H9 (cell line): Measurements from ENCODE around the gene PSG6. TPM values are rescaled to one million over a fixed set of nuclear protein-coding genes. Genes with fewer than 3 reads are reported as not detected.
"Not testable (repeated sequence)": the region's sequence is repeated elsewhere in the genome, so short reads cannot be mapped to it uniquely, and the experiment has no call there.

Source experiments
- DNase-seq: peaks from one replicate; pipeline ENCODE4 v3.0.0-alpha.2; 2017
- H2AFZ ChIP-seq: one replicate; pipeline ENCODE4 v1.6.1; 2013; ENCODE audit warnings: mild to moderate bottlenecking, low read length, control low read depth, moderate library complexity
- H2AK5ac ChIP-seq: 2 replicates; pipeline ENCODE4 v1.6.1; 2013; ENCODE audit warnings: low read length, control low read depth, mixed read lengths; ENCODE audit not compliant: insufficient read length
- H2BK120ac ChIP-seq: one replicate; pipeline ENCODE4 v1.6.1; 2013; ENCODE audit warnings: low read depth, mild to moderate bottlenecking, low read length, control low read depth, inconsistent platforms; ENCODE audit not compliant: poor library complexity, severe bottlenecking
- H2BK12ac ChIP-seq: 2 replicates; pipeline ENCODE4 v1.6.1; 2013; ENCODE audit warnings: low read length, control low read depth, mixed read lengths, low read depth; ENCODE audit not compliant: insufficient read length
- H2BK15ac ChIP-seq: 2 replicates; pipeline ENCODE4 v1.6.1; 2013; ENCODE audit warnings: low read depth, low read length, control low read depth
- H2BK20ac ChIP-seq: one replicate; pipeline ENCODE4 v1.6.1; 2013; ENCODE audit warnings: low read depth, mild to moderate bottlenecking, low read length, control low read depth, inconsistent platforms; ENCODE audit not compliant: poor library complexity, severe bottlenecking
- H2BK5ac ChIP-seq: 2 replicates; pipeline ENCODE4 v1.6.1; 2013; ENCODE audit warnings: low read length, control low read depth, mixed read lengths; ENCODE audit not compliant: insufficient read length
- H3K14ac ChIP-seq: 2 replicates; pipeline ENCODE4 v1.6.1; 2013; ENCODE audit warnings: low read length, control low read depth; ENCODE audit not compliant: insufficient read depth
- H3K18ac ChIP-seq: 2 replicates; pipeline ENCODE4 v1.6.1; 2013; ENCODE audit warnings: low read depth, mild to moderate bottlenecking, mixed read lengths, low read length, control low read depth; ENCODE audit not compliant: insufficient read length
- H3K23ac ChIP-seq: 2 replicates; pipeline ENCODE4 v1.6.1; 2013; ENCODE audit warnings: low read length, control low read depth, mixed read lengths, low read depth; ENCODE audit not compliant: insufficient read length
- H3K23me2 ChIP-seq: 2 replicates; pipeline ENCODE4 v1.6.1; 2013; ENCODE audit warnings: low read depth, mild to moderate bottlenecking, mixed read lengths, low read length, control low read depth; ENCODE audit not compliant: insufficient read length, poor library complexity, severe bottlenecking
- H3K27ac ChIP-seq: 2 replicates; pipeline ENCODE4 v1.5.1; 2013; ENCODE audit warnings: low read length, control low read depth, mixed read lengths, low read depth; ENCODE audit not compliant: insufficient read length
- H3K27me3 ChIP-seq: 2 replicates; pipeline ENCODE4 v1.6.1; 2013; ENCODE audit warnings: low read length, control low read depth, inconsistent platforms; ENCODE audit not compliant: insufficient read depth
- H3K4ac ChIP-seq: 2 replicates; pipeline ENCODE4 v1.6.1; 2013; ENCODE audit warnings: low read depth, mild to moderate bottlenecking, control low read depth, inconsistent platforms, low read length, moderate library complexity
- H3K4me1 ChIP-seq: 2 replicates; pipeline ENCODE4 v1.6.1; 2013; ENCODE audit warnings: low read length, control low read depth, inconsistent platforms; ENCODE audit not compliant: insufficient read depth
- H3K4me2 ChIP-seq: 2 replicates; pipeline ENCODE4 v1.6.1; 2013; ENCODE audit warnings: low read length, control low read depth, mixed read lengths; ENCODE audit not compliant: insufficient read length, insufficient read depth
- H3K56ac ChIP-seq: 2 replicates; pipeline ENCODE4 v1.6.1; 2013; ENCODE audit warnings: low read depth, mild to moderate bottlenecking, mixed read lengths, low read length, control low read depth; ENCODE audit not compliant: insufficient read length
- H3K79me1 ChIP-seq: 2 replicates; pipeline ENCODE4 v1.6.1; 2013; ENCODE audit warnings: low read depth, mild to moderate bottlenecking, moderate library complexity, low read length, control low read depth, inconsistent platforms; ENCODE audit not compliant: insufficient read depth, poor library complexity, severe bottlenecking
- H3K79me2 ChIP-seq: 2 replicates; pipeline ENCODE4 v1.6.1; 2013; ENCODE audit warnings: low read length, control low read depth, inconsistent platforms; ENCODE audit not compliant: insufficient read depth
- H3K9ac ChIP-seq: 2 replicates; pipeline ENCODE4 v1.6.1; 2013; ENCODE audit warnings: low read length, control low read depth, mixed read lengths; ENCODE audit not compliant: insufficient read length; ENCODE audit errors: extremely low read depth
- H3K9me3 ChIP-seq: one replicate; pipeline ENCODE4 v1.6.1; 2013; ENCODE audit warnings: low read depth, low read length, inconsistent platforms; ENCODE audit not compliant: control insufficient read depth
- H3T11ph ChIP-seq: one replicate; pipeline ENCODE4 v1.6.1; 2013; ENCODE audit warnings: mild to moderate bottlenecking, low read length, control low read depth, inconsistent platforms
- H4K20me1 ChIP-seq: one replicate; pipeline ENCODE4 v1.6.1; 2013; ENCODE audit not compliant: control insufficient read depth, insufficient read length, insufficient read depth
- H4K5ac ChIP-seq: 2 replicates; pipeline ENCODE4 v1.6.1; 2013; ENCODE audit warnings: low read depth, mild to moderate bottlenecking, mixed read lengths, low read length, control low read depth; ENCODE audit not compliant: insufficient read length
- H4K8ac ChIP-seq: replicated peaks from 2 replicates; pipeline ENCODE4 v1.6.1; 2013; ENCODE audit warnings: low read length, control low read depth, mixed read lengths, low read depth; ENCODE audit not compliant: insufficient read length
- H4K91ac ChIP-seq: 2 replicates; pipeline ENCODE4 v1.6.1; 2013; ENCODE audit warnings: low read depth, mild to moderate bottlenecking, moderate library complexity, mixed read lengths, low read length, control low read depth; ENCODE audit not compliant: insufficient read length
- H3K27ac Mint-ChIP-seq, 3 experiments: 2 replicates in 2 of 3; 3 replicates in 1 of 3; pipeline ENCODE4 v1.8.0; 2020 to 2021; ENCODE audit warnings: mixed read lengths in 3 of 3, mild to moderate bottlenecking in 1 of 3, moderate library complexity in 1 of 3
- H3K27me3 Mint-ChIP-seq: 2 replicates; pipeline ENCODE4 v1.8.0; 2021; ENCODE audit warnings: low read depth, mild to moderate bottlenecking, moderate library complexity, mixed read lengths
- H3K36me3 Mint-ChIP-seq, 3 experiments: 2 replicates in 2 of 3; 3 replicates in 1 of 3; pipeline ENCODE4 v1.8.0; 2020 to 2021; ENCODE audit warnings: low read depth in 3 of 3, mixed read lengths in 3 of 3; ENCODE audit not compliant: insufficient read depth in 1 of 3
- H3K4me1 Mint-ChIP-seq, 2 experiments: 2 replicates each; pipeline ENCODE4 v1.8.0; 2020; ENCODE audit warnings: mixed read lengths in 2 of 2
- H3K4me3 Mint-ChIP-seq, 2 experiments: 2 replicates in 1 of 2; 3 replicates in 1 of 2; pipeline ENCODE4 v1.8.0; 2020 to 2021; ENCODE audit warnings: mild to moderate bottlenecking in 2 of 2, mixed read lengths in 2 of 2, moderate library complexity in 1 of 2
- H3K9me3 Mint-ChIP-seq, 2 experiments: 2 replicates in 1 of 2; 3 replicates in 1 of 2; pipeline ENCODE4 v1.8.0; 2020; ENCODE audit warnings: mild to moderate bottlenecking in 2 of 2, mixed read lengths in 2 of 2, moderate library complexity in 1 of 2
- WGBS: extraction: QIAGEN DNeasy Blood & Tissue Kit; methylation state at CpG from one replicate; pipeline ENCODE4 v1.1.7; 2013; ENCODE audit warnings: missing lambda C conversion rate, low lambda C conversion rate, mixed read lengths; ENCODE audit not compliant: insufficient read length; ENCODE audit errors: extremely low coverage; 5-methylcytosine and 5-hydroxymethylcytosine counted together
- total RNA-seq: library from RNA; stranded (reverse); gene quantifications from 2 replicates; pipeline ENCODE4 v1.2.1, GENCODE V29; 2021

Gene PSG6
- total RNA-seq, 1 experiment from 2014 or later, result not detected

GRCh38 chr19:42906162-42906561 lies 11.5 kb downstream of the PSG6 start:
- not testable (repeated sequence) for H3K56ac ChIP-seq, H2AK5ac ChIP-seq, H2BK20ac ChIP-seq, H3K9ac ChIP-seq, H3T11ph ChIP-seq, H3K27me3 ChIP-seq, H3K14ac ChIP-seq, H4K20me1 ChIP-seq, H3K18ac ChIP-seq, H2BK120ac ChIP-seq, H4K5ac ChIP-seq, H3K27ac ChIP-seq, H2BK5ac ChIP-seq, H3K4me1 Mint-ChIP-seq, H3K79me2 ChIP-seq, H3K4me1 ChIP-seq, H4K8ac ChIP-seq, H2AFZ ChIP-seq, H3K4ac ChIP-seq, H2BK12ac ChIP-seq, H3K27ac Mint-ChIP-seq, H3K79me1 ChIP-seq, H3K23me2 ChIP-seq, H3K4me2 ChIP-seq, H3K23ac ChIP-seq, H3K27me3 Mint-ChIP-seq, DNase-seq, H4K91ac ChIP-seq, H2BK15ac ChIP-seq, H3K4me3 Mint-ChIP-seq
- H3K9me3 ChIP-seq, result peaks cover 39% of the 10 kb centered on the region
- no CpG with 5 or more reads among the region's 5 CpGs for WGBS
- Mint-ChIP-seq H3K9me3 (peaks cover 87 to 91% of the 10 kb centered on the region in 2 experiments), H3K36me3 (peaks cover 0 to 20% (median 15%) of the 10 kb centered on the region in 3 experiments; a peak in 5 of 7 replicates)

GRCh38 chr19:42900561-42900960 lies 17.1 kb downstream of the PSG6 start:
- not testable (repeated sequence) for H3K4me2 ChIP-seq, H2AK5ac ChIP-seq, H4K5ac ChIP-seq, H3K14ac ChIP-seq, H2BK15ac ChIP-seq, H3K18ac ChIP-seq, H3K27me3 Mint-ChIP-seq, H3K23me2 ChIP-seq, H3K4me1 Mint-ChIP-seq, H2BK12ac ChIP-seq, H3K56ac ChIP-seq, H3K27me3 ChIP-seq, H2BK5ac ChIP-seq, H3K79me1 ChIP-seq, H3K79me2 ChIP-seq, H3K4me3 Mint-ChIP-seq, H3K27ac ChIP-seq, H2AFZ ChIP-seq, H2BK120ac ChIP-seq, H4K91ac ChIP-seq, H3K9ac ChIP-seq, H4K20me1 ChIP-seq, H2BK20ac ChIP-seq, H3K27ac Mint-ChIP-seq, H3T11ph ChIP-seq, H3K23ac ChIP-seq, DNase-seq, H4K8ac ChIP-seq, H3K4ac ChIP-seq, H3K4me1 ChIP-seq
- peaks cover 88 to 92% of the 10 kb centered on the region in 2 experiments for H3K9me3 Mint-ChIP-seq
- H3K36me3 Mint-ChIP-seq, result peaks cover 0 to 17% (median 8%) of the 10 kb centered on the region in 3 experiments; a peak in 6 of 7 replicates
- WGBS, result no CpG with 5 or more reads among the region's 4 CpGs
- peaks cover 31% of the 10 kb centered on the region for H3K9me3 ChIP-seq
